NCI-H2196 (cell line): ENCODE measurements around the gene SLC35F4.
"Not testable (repeated sequence)": the region's sequence is repeated elsewhere in the genome, so short reads cannot be mapped to it uniquely, and the experiment has no call there.

Experiments used
- DNase-seq: peaks from one replicate; lab custom pipeline; 2025; ENCODE audit not compliant: unreplicated experiment; lab: John Stamatoyannopoulos, UW

SLC35F4 gene

GRCh38 chr14:57865403-57866198 lies at the start of gene SLC35F4:
Gene SLC35F4 (minus strand): TSS chr14:57866092.
- no peak for DNase-seq

DNA sequence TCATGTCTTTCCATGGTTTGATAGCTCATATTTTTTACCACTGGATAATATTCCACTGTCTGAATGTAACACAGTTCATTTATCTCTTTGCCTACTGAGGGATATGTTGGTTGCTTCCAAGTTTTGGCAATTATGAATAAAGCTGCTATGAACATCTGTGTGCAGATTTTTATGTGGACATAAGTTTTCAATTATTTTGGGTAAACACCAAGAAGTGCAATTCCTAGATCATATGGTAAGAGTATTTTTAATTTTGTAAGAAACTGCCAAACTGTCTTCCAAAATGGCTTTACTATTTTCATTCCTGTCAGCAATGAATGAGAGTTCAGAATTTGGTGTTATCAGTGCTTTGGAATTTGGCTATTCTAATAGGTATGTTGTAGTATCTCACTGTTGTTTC lies 43.7 kb upstream of the SLC35F4 start:
- no peak for DNase-seq

- DNase-seq = no peak
Measured at GRCh38 chr14:57903954-57904353, 38.1 kb upstream of the SLC35F4 start.

DNA sequence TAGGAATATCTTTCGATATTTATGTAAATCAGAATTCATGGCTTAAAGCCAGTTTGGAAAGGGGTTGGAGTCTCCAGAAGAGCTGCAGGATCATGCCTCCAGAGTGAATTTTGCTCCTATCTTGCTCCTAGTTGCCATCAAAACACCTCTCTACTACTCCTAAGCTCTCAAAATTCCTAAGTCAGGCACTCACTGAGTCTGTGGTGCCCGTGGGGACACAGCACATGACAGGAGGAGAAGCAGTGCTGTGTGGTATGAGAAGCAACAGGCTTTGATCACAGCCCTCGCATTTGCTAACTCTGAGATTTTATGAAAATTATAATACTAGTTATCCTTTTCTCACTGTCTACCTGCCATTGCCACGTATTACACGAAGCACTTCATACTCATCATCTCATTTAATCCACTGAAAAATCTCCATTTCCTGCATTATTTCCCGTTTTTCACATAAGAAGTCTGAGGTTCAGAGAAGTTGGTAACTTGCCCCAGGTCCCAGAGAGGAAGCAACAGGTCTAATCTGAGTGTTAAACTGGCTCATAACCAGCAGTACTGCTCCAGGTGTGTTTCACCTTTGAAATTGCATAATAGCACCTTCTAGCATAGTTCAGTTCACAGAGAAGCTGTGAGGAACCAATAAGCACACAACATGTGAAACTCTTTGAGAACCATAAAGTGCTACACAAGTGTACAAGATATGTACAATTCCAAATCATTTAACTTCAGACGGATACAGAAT lies 33.1 kb upstream of the SLC35F4 start:
- DNase-seq = no peak

GRCh38 chr14:57897144-57897748 lies 31.4 kb upstream of the SLC35F4 start:
- DNase-seq = no peak

DNA sequence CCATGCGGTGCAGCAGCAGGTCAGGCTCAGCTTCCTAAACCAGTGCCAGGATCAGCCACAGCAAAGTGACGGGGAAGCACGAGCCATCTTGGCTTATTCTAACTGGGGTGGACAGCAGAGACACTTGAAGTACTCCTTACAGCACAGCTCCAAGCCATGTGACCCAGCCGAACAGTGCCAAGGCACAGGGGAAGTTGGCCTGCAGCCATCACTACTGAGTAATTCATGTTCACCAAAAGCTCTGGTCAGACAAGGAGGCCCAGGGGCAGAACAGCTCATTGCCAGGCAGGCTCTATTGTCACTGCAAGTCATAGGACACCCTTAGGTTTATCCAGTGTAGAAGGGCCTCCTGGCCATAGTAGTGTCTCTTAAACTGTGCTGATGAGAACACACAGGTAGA lies 23.4 kb upstream of the SLC35F4 start:
- peak; percentile 89 for DNase-seq

DNA sequence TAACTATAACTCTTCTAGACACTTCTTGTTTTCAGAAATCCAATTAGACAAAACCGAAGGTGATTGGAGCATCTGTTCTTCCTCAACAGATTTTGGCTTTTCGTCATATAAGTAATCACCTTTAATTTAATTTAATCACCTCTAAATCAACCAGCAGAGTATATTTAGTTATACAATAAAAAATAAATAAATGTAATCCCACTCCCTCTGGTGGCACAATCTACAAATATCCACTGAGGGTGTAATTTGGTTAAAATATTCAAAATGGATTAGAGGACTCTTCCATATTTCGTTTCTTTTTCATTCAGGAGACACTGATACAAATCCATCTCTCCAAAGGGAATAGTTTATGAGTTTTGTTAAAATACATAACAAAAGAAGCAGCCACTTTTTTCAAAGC lies 18.3 kb upstream of the SLC35F4 start:
- no peak for DNase-seq

- DNase-seq = no peak
Measured at GRCh38 chr14:57883061-57883460, 17.2 kb upstream of the SLC35F4 start.

DNA sequence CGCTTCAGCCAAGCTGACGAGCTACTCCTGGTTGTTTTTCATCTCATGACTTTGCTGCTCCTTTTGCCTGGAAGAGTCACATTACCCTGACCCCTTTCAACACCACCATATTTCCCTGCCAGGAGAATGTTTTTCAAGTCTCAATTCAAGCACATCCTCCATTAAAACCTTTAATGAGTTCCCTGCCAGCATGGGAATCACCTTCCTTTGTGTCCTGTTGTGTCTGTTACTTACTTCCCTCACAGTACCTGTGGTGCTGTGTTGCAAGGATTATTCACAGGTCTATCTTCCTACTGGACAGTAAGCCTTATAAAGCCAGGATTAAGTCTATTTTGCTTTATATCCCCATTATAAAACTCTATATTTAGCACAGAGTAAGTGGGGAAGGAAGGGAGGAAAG lies 13.6 kb upstream of the SLC35F4 start:
- no peak for DNase-seq

GRCh38 chr14:57875985-57876384 lies 10.1 kb upstream of the SLC35F4 start:
- DNase-seq = no peak

DNA sequence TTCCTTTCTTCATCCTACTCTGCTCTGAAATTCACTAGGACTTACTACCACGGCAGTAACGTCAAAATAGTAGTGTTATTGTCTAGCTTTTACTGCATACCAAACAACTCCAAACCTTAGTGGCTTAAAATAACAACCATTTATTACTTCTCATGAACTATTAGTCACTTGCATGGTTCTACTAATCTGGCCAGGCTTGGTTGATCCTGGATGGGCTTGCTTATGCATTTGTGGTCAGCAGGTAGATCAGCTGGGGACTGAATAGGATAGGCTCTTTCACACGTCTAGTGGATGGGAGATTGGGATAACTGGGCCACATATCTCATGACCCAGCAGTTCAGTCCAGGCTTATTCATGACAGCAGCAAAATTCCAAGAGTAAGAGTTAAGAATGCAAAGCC lies 9.4 kb upstream of the SLC35F4 start:
- no peak for DNase-seq

DNA sequence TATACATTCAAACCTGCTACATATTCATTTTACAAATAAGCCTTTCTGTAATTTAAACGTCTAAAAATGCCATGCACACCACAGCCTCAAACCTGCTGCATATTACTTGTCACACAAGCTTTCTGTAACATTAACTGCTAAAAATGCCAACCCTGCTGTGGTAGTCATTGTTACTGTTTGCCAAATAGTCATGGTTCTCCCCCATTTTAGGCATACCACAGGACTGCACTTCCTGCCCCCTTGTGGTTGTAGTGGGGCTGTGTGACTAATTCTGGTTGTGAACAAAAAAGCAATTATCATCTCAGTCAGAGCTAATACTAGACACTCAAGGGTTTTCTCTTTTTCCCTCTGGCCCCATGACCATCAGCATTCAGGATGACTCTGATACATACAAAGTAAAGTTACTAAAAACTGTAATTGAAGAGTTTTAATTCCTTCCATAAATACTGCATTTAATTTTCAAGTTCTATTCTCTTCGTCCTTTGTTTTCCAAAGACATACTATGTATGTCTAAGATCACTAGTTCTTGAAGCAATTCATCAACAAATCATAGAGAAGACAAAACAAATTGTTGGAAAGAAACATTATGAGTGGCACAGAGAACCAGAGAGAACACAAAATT lies 5.7 kb upstream of the SLC35F4 start:
- no peak for DNase-seq

- DNase-seq = no peak
Measured at GRCh38 chr14:57870686-57871457, 5.0 kb upstream of the SLC35F4 start.

GRCh38 chr14:57869617-57870016 lies 3.7 kb upstream of the SLC35F4 start:
- DNase-seq = no peak

DNA sequence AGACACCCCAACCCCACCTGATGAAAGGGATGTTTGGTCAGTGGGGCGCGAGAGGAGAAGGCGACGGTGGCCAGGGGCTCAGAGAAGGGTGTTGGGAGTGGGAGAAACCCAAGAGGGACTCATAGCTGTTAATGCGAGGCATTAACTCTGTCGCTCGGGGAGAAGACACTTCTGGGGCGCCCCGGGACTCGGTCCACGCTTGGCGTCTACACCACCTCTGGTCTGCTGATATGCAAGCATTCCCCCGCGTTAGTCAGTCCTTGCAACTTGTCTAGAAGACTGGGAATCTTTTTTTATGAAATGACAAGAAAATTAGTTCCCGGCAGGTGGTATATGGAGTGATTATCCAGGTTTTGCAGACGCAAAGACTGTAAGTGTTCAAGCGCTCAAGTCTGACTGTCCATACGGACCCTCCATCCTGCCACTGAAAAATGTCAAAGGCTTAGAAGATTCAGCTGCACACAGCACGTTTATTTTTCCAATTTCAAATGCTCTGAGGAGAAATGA lies 360 bp upstream of the SLC35F4 start:
- no peak for DNase-seq

DNA sequence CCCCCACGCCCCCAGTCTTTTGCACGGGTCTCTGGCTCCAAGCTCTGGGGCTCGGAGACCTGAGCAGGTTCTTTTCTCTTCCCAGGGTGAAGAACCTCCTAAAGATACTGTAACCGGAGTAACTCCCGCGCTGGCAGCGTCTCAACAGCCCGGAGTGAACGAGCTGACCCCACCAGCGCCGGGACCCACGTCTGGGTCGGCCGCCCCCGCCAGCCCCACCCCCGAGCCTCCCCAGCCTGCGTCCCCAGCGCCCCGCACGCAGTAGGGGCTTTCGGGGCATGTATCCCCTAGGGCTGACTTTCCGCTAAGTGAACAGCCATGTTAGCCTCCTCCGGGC lies 858 bp downstream of the SLC35F4 start:
- DNase-seq = no peak

DNA sequence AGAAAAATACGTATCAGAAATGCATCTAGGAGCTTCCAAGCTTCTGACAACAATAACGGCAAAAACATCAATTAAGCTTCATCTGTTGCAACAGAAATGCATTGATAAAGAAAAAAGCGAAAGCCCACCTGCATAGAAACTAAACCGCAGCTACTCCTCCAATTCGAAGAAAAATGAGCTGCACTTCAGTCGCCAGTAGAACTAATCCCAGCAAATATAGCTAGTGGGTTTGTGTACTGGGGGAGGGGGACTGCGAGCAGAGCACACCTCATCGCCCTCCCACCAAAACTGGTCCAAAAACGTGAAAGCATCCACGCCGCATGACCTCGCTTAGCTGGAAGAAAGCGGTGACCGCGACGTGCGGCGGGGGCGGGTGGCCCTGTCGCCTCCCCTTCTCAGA lies 1.2 kb downstream of the SLC35F4 start:
- no peak for DNase-seq

- no peak for DNase-seq
Measured at GRCh38 chr14:57863471-57863870, 2.4 kb downstream of the SLC35F4 start.

GRCh38 chr14:57855666-57856065 lies 10.2 kb downstream of the SLC35F4 start:
- DNase-seq = not testable (repeated sequence)

- no peak for DNase-seq
Measured at GRCh38 chr14:57854571-57854970, 11.3 kb downstream of the SLC35F4 start.

GRCh38 chr14:57851354-57851753 lies 14.5 kb downstream of the SLC35F4 start:
- DNase-seq = no peak
